Gastrocnemius medialis (tissue), 4 donors: Measurements from ENCODE around the gene MRPL12.

Experiments used
- CTCF ChIP-seq, 5 experiments: fragments of 450-650 bp in 3 of 5; fragments of 200-600 bp in 2 of 5; sonication (generic) in 2 of 5; IDR thresholded peaks in 4 of 5; conservative IDR thresholded peaks in 1 of 5; 1 replicate in 4 of 5; 2 replicates in 1 of 5; pipeline ENCODE4 v1.5.1; 2016 to 2019; ENCODE audit warnings: antibody characterized with exemption in 5 of 5, mild to moderate bottlenecking in 3 of 5, moderate library complexity in 3 of 5
- POLR2A ChIP-seq, 2 donors: fragments of 450-650 bp; IDR thresholded peaks; one replicate each; pipeline ENCODE4 v1.6.1; 2017; ENCODE audit warnings: antibody characterized with exemption in 2 of 2, mild to moderate bottlenecking in 2 of 2, moderate library complexity in 2 of 2

- no peak for TF ChIP-seq CTCF (IDR thresholded peaks at IDR 0.05 in 4 of 5, conservative IDR thresholded peaks at IDR 0.05 in 1 of 5)
- no peak for TF ChIP-seq POLR2A (IDR thresholded peaks at IDR 0.05)
Observed at GRCh38 chr17:81705518-81706231, 2.5 kb downstream of the MRPL12 start.
